Measurements from ENCODE around the gene PPIP5K1. TPM values are rescaled to one million over a fixed set of nuclear protein-coding genes. Genes with fewer than 3 reads are reported as not detected.
A peak's percentile ranks its signal among the peaks of the same experiment; 100 is the strongest.

The PPIP5K1 gene
- total RNA-seq, 5 donors from 2014 or later (not counting 1 experiment from before 2014, with no cell fraction given), result 30.0 to 47.1 (median 39.1) TPM

- 0% methylated on average over 1 of the region's 1 CpG for WGBS (ENCODE audit: insufficient coverage)
- peak overlapping the region in 1 of 2 donors; percentile 2 for H3K27ac Mint-ChIP-seq
- H3K36me3 Mint-ChIP-seq, result peaks cover 27% of the 10 kb centered on the region
- H3K4me3 ChIP-seq (ENCODE audit: control insufficient read depth in 1 of 2, extremely low read depth in 1 of 2, low read length in 1 of 2), result no peak overlapping the region
- ChIA-PET CTCF (interaction anchor here in 1 of 2 donors (0.8 to 1.2 kb wide), 3 partner anchors 17 to 25 kb away, joined by 3 to 5 read pairs (median 5); no protein-coding TSS in a partner anchor), POLR2A (interaction anchor here in 1 of 2 donors (0.7 kb wide), 1 partner anchor 304 kb away, joined by 3 read pairs; no protein-coding TSS in a partner anchor)
- no peaks in the 10 kb centered on the region for H3K27me3 ChIP-seq (replicated peaks in 1 of 2; ENCODE audit: control insufficient read depth in 2 of 2, extremely low read depth in 1 of 2, insufficient read depth in 2 of 2, low read length in 1 of 2)
- H3K36me3 ChIP-seq (ENCODE audit: control insufficient read depth in 2 of 2, extremely low read depth in 1 of 2, insufficient read depth in 1 of 2, low read length in 1 of 2), result peaks cover 0 to 14% of the 10 kb centered on the region in 2 donors
- H3K4me1 ChIP-seq (ENCODE audit: control insufficient read depth in 1 of 2, extremely low read depth in 1 of 2, insufficient read depth in 2 of 2, low read length in 2 of 2), result peaks cover 7 to 11% of the 10 kb centered on the region in 2 experiments
- no peaks in the 10 kb centered on the region for H3K9me3 Mint-ChIP-seq
- H3K4me1 Mint-ChIP-seq, result peaks cover 31 to 44% (median 39%) of the 10 kb centered on the region in 3 donors
- H3K27me3 Mint-ChIP-seq, result no peaks in the 10 kb centered on the region
- no peaks in the 10 kb centered on the region for H3K9me3 ChIP-seq
- H3K4me3 Mint-ChIP-seq, result no peak overlapping the region
- no peak overlapping the region for H3K27ac ChIP-seq (ENCODE audit: low read length)
- no peak for DNase-seq
- no peak for ATAC-seq (replicated peaks in 1 of 4)
Observed at GRCh38 chr15:43489191-43489590, 100.8 kb downstream of the PPIP5K1 start.

DNA sequence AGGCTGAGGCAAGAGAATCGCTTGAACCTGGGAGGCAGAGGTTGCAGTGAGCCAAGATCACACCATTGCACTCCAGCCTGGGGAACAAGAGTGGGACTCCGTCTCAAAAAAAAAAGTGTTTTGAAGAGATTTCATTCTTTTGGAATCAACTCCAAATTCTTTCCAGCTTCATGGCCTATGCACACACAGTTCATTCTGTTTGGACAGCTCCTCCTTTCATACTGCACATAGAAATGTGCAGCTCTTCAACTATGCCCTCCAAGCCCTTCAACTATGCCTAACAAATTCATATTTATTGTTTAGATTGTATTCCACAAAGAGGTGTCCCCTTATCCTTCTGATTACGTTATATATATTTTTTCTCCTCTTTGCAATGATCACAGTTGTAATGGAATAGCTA lies 101.2 kb downstream of the PPIP5K1 start:
- peaks cover 35 to 47% (median 40%) of the 10 kb centered on the region in 3 donors for H3K4me1 Mint-ChIP-seq
- H3K4me3 Mint-ChIP-seq, result no peak overlapping the region
- H3K27ac ChIP-seq (ENCODE audit: low read length), result no peak overlapping the region
- peaks cover 0 to 14% of the 10 kb centered on the region in 2 donors for H3K36me3 ChIP-seq (ENCODE audit: control insufficient read depth in 2 of 2, extremely low read depth in 1 of 2, insufficient read depth in 1 of 2, low read length in 1 of 2)
- DNase-seq (no peak), ATAC-seq (replicated peaks in 1 of 4) (no peak)
- ChIA-PET POLR2A (interaction anchor here in 1 of 2 donors (0.7 kb wide), 1 partner anchor 304 kb away, joined by 3 read pairs; no protein-coding TSS in a partner anchor), CTCF (interaction anchor here in 1 of 2 donors (0.8 to 1.2 kb wide), 3 partner anchors 17 to 26 kb away, joined by 3 to 5 read pairs (median 5); no protein-coding TSS in a partner anchor)
- no peaks in the 10 kb centered on the region for H3K9me3 ChIP-seq
- H3K9me3 Mint-ChIP-seq, result no peaks in the 10 kb centered on the region
- H3K36me3 Mint-ChIP-seq, result peaks cover 27% of the 10 kb centered on the region
- H3K4me3 ChIP-seq (ENCODE audit: control insufficient read depth in 1 of 2, extremely low read depth in 1 of 2, low read length in 1 of 2), result no peak overlapping the region
- H3K27me3 ChIP-seq (replicated peaks in 1 of 2; ENCODE audit: control insufficient read depth in 2 of 2, extremely low read depth in 1 of 2, insufficient read depth in 2 of 2, low read length in 1 of 2), result no peaks in the 10 kb centered on the region
- H3K27ac Mint-ChIP-seq, result peak overlapping the region in 1 of 2 donors; percentile 2
- H3K27me3 Mint-ChIP-seq, result no peaks in the 10 kb centered on the region
- H3K4me1 ChIP-seq (ENCODE audit: control insufficient read depth in 1 of 2, extremely low read depth in 1 of 2, insufficient read depth in 2 of 2, low read length in 2 of 2), result peaks cover 7 to 11% of the 10 kb centered on the region in 2 experiments
- WGBS (ENCODE audit: insufficient coverage), result 100% methylated on average over 1 of the region's 3 CpGs

GRCh38 chr15:43487271-43487895 lies 102.6 kb downstream of the PPIP5K1 start:
- peaks cover 0 to 14% of the 10 kb centered on the region in 2 donors for H3K36me3 ChIP-seq (ENCODE audit: control insufficient read depth in 2 of 2, extremely low read depth in 1 of 2, insufficient read depth in 1 of 2, low read length in 1 of 2)
- H3K9me3 ChIP-seq, result no peaks in the 10 kb centered on the region
- Mint-ChIP-seq H3K4me3 (no peak overlapping the region), H3K27me3 (no peaks in the 10 kb centered on the region), H3K36me3 (peaks cover 27% of the 10 kb centered on the region), H3K9me3 (no peaks in the 10 kb centered on the region), H3K4me1 (peaks cover 34 to 40% (median 35%) of the 10 kb centered on the region in 3 donors), H3K27ac (no peak overlapping the region)
- H3K4me3 ChIP-seq (ENCODE audit: control insufficient read depth in 1 of 2, extremely low read depth in 1 of 2, low read length in 1 of 2), result no peak overlapping the region
- no peaks in the 10 kb centered on the region for H3K27me3 ChIP-seq (replicated peaks in 1 of 2; ENCODE audit: control insufficient read depth in 2 of 2, extremely low read depth in 1 of 2, insufficient read depth in 2 of 2, low read length in 1 of 2)
- ChIA-PET CTCF (interaction anchor here in 1 of 2 donors (0.7 kb wide), 1 partner anchor 23 kb away, joined by 3 read pairs; no protein-coding TSS in a partner anchor), POLR2A (interaction anchor here in 1 of 2 donors (0.5 kb wide), 1 partner anchor 337 kb away, joined by 5 read pairs; the partner anchor contains the start of gene MFAP1)
- no peak overlapping the region for H3K27ac ChIP-seq (ENCODE audit: low read length)
- 86% methylated on average over 2 of the region's 6 CpGs for WGBS (ENCODE audit: insufficient coverage)
- peaks cover 3 to 6% of the 10 kb centered on the region in 2 experiments for H3K4me1 ChIP-seq (ENCODE audit: control insufficient read depth in 1 of 2, extremely low read depth in 1 of 2, insufficient read depth in 2 of 2, low read length in 2 of 2)
- ATAC-seq (replicated peaks in 1 of 4) (no peak), DNase-seq (no peak)

DNA sequence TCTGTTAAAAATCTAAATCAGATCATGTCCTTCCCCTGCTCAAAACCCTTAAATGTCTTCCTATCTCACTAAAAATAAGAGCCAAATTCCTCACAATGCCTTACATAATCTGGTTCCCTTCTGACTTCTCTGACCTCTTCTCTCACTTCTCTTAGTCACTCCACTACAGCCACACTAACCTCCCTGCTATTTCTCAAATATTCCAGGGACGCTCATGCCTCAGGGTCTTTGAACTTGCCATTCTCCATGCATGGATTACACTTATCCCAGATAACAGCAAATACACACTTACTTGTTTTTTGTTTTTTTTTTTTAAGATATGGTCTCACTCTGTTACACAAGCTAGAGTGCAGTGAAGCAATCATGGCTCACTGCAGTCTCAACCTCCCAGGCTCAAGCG lies 105.6 kb downstream of the PPIP5K1 start:
- WGBS (ENCODE audit: insufficient coverage), result 100% methylated on average over 1 of the region's 2 CpGs
- ATAC-seq (replicated peaks in 1 of 4) (no peak), DNase-seq (no peak)
- no peak overlapping the region for H3K4me3 Mint-ChIP-seq
- no peaks in the 10 kb centered on the region for H3K27me3 Mint-ChIP-seq
- POLR2A ChIA-PET, result no interaction called here
- H3K27ac Mint-ChIP-seq, result peak overlapping the region in 1 of 2 donors; percentile 47
- Histone ChIP-seq H3K27ac (ENCODE audit: low read length) (no peak overlapping the region), H3K4me1 (ENCODE audit: control insufficient read depth in 1 of 2, extremely low read depth in 1 of 2, insufficient read depth in 2 of 2, low read length in 2 of 2) (peaks cover 0 to 2% of the 10 kb centered on the region in 2 experiments), H3K4me3 (ENCODE audit: control insufficient read depth in 1 of 2, extremely low read depth in 1 of 2, low read length in 1 of 2) (no peak overlapping the region), H3K27me3 (replicated peaks in 1 of 2; ENCODE audit: control insufficient read depth in 2 of 2, extremely low read depth in 1 of 2, insufficient read depth in 2 of 2, low read length in 1 of 2) (no peaks in the 10 kb centered on the region), H3K9me3 (no peaks in the 10 kb centered on the region), H3K36me3 (ENCODE audit: control insufficient read depth in 2 of 2, extremely low read depth in 1 of 2, insufficient read depth in 1 of 2, low read length in 1 of 2) (peaks cover 0 to 17% of the 10 kb centered on the region in 2 donors)
- H3K36me3 Mint-ChIP-seq, result peaks cover 27% of the 10 kb centered on the region
- no peaks in the 10 kb centered on the region for H3K9me3 Mint-ChIP-seq
- CTCF ChIA-PET, result interaction anchor here (1.2 to 1.7 kb wide), 3 partner anchors 27 to 30 kb away, joined by 5 to 9 read pairs (median 8); no protein-coding TSS in a partner anchor
- H3K4me1 Mint-ChIP-seq, result peaks cover 19 to 24% (median 22%) of the 10 kb centered on the region in 3 donors

Other genes starting within 250 kb of the PPIP5K1 start
- gene ZSCAN29, start 219.2 kb downstream of the PPIP5K1 start, total RNA-seq, result 10 to 100 TPM; 16.6 to 38.3 (median 32.2) TPM
- 10 to 100 TPM; 10.4 to 24.3 (median 21.3) TPM for gene TUBGCP4, start 219.1 kb downstream of the PPIP5K1 start, total RNA-seq
- gene TP53BP1, start 97.1 kb downstream of the PPIP5K1 start, total RNA-seq, result 10 to 100 TPM; 26.8 to 41.8 (median 35.1) TPM
- gene MAP1A, start 72.6 kb downstream of the PPIP5K1 start, total RNA-seq, result 1 to 10 TPM; 1.4 to 4.2 (median 2.3) TPM
- gene CKMT1B, start 3.8 kb upstream of the PPIP5K1 start, total RNA-seq, result not detected
- 1 to 10 TPM in 4 of 5 donors, under 1 TPM in 1; 0.85 to 3.8 (median 2.1) TPM for gene STRC, start 28.6 kb upstream of the PPIP5K1 start, total RNA-seq
- gene CATSPER2, start 58.6 kb upstream of the PPIP5K1 start, total RNA-seq, result 10 to 100 TPM in 2 of 5 donors, 1 to 10 TPM in 3; 6.6 to 10.5 (median 8.3) TPM
- gene CKMT1A, start 103.7 kb upstream of the PPIP5K1 start, total RNA-seq, result under 1 TPM in 2 of 5 donors, not detected in 3; 0.16 to 0.28 TPM
- 100 to 1,000 TPM; 151 to 231 (median 190) TPM for gene PDIA3, start 156.2 kb upstream of the PPIP5K1 start, total RNA-seq
- gene ELL3, start 186.8 kb upstream of the PPIP5K1 start, total RNA-seq, result 1 to 10 TPM in 4 of 5 donors, under 1 TPM in 1; 0.80 to 6.5 (median 2.2) TPM
- 100 to 1,000 TPM; 397 to 586 (median 532) TPM for gene SERF2, start 202.1 kb upstream of the PPIP5K1 start, total RNA-seq
- under 1 TPM in 3 of 5 donors, not detected in 2; 0.20 to 0.32 (median 0.26) TPM for gene SERINC4, start 210.0 kb upstream of the PPIP5K1 start, total RNA-seq
- 10 to 100 TPM; 19.2 to 23.6 (median 21.8) TPM for gene HYPK, start 210.4 kb upstream of the PPIP5K1 start, total RNA-seq
- 10 to 100 TPM in 4 of 5 donors, 1 to 10 TPM in 1; 9.6 to 22.1 (median 21.0) TPM for gene MFAP1, start 234.5 kb upstream of the PPIP5K1 start, total RNA-seq
- 10 to 100 TPM; 10.5 to 12.4 (median 11.6) TPM for gene WDR76, start 236.8 kb upstream of the PPIP5K1 start, total RNA-seq